GM19463 (cell line): ENCODE data around the gene FTSJ3.
"Not testable (repeated sequence)": the region's sequence is repeated elsewhere in the genome, so short reads cannot be mapped to it uniquely, and the experiment has no call there.

Experiments used
- ATAC-seq: cut with Tn5 transposase; IDR thresholded peaks from one replicate; pipeline ENCODE4 v1.9.1; 2021; ENCODE audit warnings: mild to moderate bottlenecking, moderate library complexity; ENCODE audit not compliant: unreplicated experiment

FTSJ3 gene

GRCh38 chr17:63796375-63796774 lies 31.1 kb downstream of the FTSJ3 start:
- not testable (repeated sequence) for ATAC-seq

DNA sequence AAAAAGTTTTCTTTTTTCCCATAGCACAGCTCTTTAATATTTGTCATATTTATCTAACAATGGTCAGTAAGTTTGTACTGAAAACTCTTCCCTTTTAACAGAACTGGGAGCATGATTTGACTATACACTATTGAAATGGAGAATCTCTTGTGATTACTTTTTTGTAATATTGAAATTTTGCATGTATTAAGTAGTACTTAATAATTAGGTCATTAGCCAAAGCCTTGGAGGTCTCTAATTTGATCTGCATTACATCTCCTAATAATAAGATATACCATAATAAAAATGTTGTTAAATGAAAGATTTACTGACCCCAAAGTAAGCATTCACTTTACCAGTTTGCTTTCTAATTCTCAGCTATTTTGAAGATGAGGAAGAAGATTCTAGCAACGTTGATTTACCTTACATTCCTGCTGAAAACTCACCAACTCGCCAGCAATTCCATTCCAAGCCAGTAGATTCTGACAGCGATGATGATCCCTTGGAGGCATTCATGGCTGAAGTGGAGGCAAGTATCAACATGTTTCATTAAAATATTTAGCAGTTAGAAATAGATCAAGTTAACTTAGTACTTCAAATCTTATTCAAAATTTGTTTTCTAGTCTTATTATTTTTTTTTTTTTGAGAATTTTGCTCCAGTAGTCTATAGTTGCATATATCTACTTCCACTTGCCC lies 35.3 kb downstream of the FTSJ3 start:
- no peak for ATAC-seq

- no peak for ATAC-seq
These were observed 37.4 kb downstream of the FTSJ3 start for GRCh38 chr17:63790057-63790456.

DNA sequence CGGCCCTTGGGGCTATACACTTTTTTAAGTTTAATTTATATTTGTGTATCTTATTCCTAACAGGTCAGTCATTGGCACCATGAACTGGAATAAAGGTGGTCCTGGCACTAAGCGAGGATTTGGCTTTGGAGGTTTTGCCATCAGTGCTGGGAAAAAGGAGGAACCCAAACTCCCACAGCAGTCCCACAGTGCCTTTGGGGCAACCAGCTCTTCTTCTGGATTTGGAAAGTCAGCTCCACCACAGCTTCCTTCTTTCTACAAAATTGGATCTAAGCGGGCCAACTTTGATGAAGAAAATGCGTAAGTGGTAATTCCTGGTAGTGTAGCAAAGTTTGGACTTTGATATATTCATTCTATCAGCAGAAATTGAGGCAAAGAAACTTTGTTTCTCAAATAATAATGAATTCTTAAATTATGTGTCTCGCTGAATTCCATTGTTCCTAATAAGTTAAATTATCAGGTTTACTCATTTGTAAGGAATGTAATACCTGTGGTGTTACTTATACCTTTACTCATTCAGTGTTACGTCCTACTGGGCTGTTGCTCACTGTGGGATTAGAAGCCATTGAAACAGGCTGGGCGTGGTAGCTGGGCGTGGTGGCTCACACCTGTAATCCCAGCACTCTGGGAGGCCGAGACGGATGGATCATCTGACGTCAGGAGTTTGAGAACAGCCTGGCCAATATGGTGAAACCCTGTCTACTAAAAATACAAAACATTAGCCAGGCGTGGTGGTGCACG lies 40.3 kb downstream of the FTSJ3 start:
- ATAC-seq = no peak

GRCh38 chr17:63786117-63786516 lies 41.3 kb downstream of the FTSJ3 start:
- ATAC-seq = no peak

- no peak for ATAC-seq
These were observed 41.9 kb downstream of the FTSJ3 start for GRCh38 chr17:63785556-63785955.

- ATAC-seq = no peak
These were observed 43.9 kb downstream of the FTSJ3 start for GRCh38 chr17:63783522-63783921.

- ATAC-seq = no peak
These were observed 46.5 kb downstream of the FTSJ3 start for GRCh38 chr17:63780928-63781327.

DNA sequence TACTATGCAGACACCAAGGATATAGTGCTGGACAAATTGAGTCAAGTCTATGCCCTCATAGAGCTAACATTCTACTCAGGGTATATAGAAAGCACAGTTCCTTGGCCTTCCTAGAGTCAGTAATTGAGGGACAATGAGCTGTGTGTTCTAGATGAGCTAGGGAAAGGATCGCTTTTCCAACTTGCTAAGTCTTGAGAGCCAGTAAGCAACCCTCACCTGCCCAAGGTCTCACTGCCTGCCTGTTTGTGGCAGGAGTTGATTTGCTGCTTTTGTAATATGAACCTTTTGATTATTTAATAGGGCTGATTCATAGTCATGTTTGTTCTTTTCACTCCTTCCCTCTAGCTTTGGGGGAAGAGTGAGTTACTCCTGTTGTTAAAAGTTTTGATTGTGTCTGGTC lies 47.0 kb downstream of the FTSJ3 start:
- ATAC-seq = no peak

- no peak for ATAC-seq
These were observed 52.0 kb downstream of the FTSJ3 start for GRCh38 chr17:63775420-63775819.

- ATAC-seq = no peak
These were observed 52.5 kb downstream of the FTSJ3 start for GRCh38 chr17:63774969-63775265.

- ATAC-seq = peak; percentile 2
These were observed 53.1 kb downstream of the FTSJ3 start, which contains the start of gene DDX42 for GRCh38 chr17:63774141-63774968. DDX42 (plus strand) TSS chr17:63774170; CDS start chr17:63787050, 12,880 bp downstream.

GRCh38 chr17:63773272-63774140 lies 54.0 kb downstream of the FTSJ3 start, which contains the start of gene CCDC47:
CCDC47 (minus strand) TSS chr17:63773597; CDS start chr17:63766175, 7,422 bp downstream.
- ATAC-seq = peak; percentile 82

DNA sequence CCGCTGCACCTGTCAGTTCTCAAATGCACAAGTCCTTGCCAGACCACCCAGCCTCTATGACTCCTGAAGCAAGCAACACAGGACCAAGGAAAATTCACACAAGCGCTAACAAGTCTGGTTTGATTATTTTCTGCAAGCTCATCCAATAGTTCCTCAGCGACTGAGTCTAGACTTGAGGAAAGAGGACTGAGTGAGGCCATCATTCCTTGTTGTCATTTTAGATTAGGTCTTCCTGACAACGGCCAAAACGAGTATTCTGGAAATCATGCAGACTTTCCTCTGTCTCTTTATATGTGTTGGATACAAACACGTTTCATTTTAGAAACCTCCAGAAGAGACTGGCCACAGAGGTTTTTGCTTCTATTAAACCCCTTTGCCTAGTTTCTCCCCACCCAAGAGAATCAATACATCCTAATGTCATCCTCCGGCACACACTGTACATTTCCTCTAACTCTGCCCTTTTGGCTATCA lies 54.6 kb downstream of the FTSJ3 start:
- no peak for ATAC-seq
